Heart left ventricle (tissue), 16 donors: ENCODE measurements around the gene RRBP1. TPM values are rescaled to one million over a fixed set of nuclear protein-coding genes. Genes with fewer than 3 reads are reported as not detected.
A peak's percentile ranks its signal among the peaks of the same experiment; 100 is the strongest.

Experiments
- ATAC-seq, 4 donors: fragments of 200-7000 bp; cut with Tn5 transposase; one replicate each; pipeline ENCODE4 v1.9.1; 2020 to 2022; ENCODE audit warnings: moderate library complexity in 4 of 4, mild to moderate bottlenecking in 3 of 4, moderate number of reproducible peaks in 1 of 4
- DNase-seq, 5 donors: peaks; one replicate each; pipeline ENCODE4 v3.0.0-alpha.2; 2020
- H3K27ac ChIP-seq, 12 donors: fragments of 200-600 bp; sonication (generic) in 4 of 12; one replicate each; pipeline versions ENCODE4 v1.5.0 to v1.8.0; 2016 to 2022; ENCODE audit warnings: mild to moderate bottlenecking in 2 of 12
- H3K27me3 ChIP-seq, 9 donors: fragments of 200-600 bp; sonication (generic) in 2 of 9; one replicate each; pipeline versions ENCODE4 v1.5.1 to v1.8.0; 2016 to 2022; ENCODE audit warnings: mild to moderate bottlenecking in 3 of 9
- H3K36me3 ChIP-seq, 9 donors: fragments of 200-600 bp; sonication (generic) in 2 of 9; one replicate each; pipeline versions ENCODE4 v1.5.0 to v1.8.0; 2018 to 2022; ENCODE audit warnings: mild to moderate bottlenecking in 2 of 9
- H3K4me1 ChIP-seq, 12 donors: fragments of 200-600 bp; sonication (generic) in 4 of 12; one replicate each; pipeline versions ENCODE4 v1.5.0 to v1.8.0; 2016 to 2022; ENCODE audit warnings: mild to moderate bottlenecking in 3 of 12
- H3K4me3 ChIP-seq, 12 donors: fragments of 200-600 bp; sonication (generic) in 4 of 12; one replicate each; pipeline versions ENCODE4 v1.5.0 to v1.8.0; 2017 to 2022; ENCODE audit warnings: mild to moderate bottlenecking in 9 of 12, moderate library complexity in 4 of 12
- H3K9me3 ChIP-seq, 12 donors: fragments of 200-600 bp; sonication (generic) in 4 of 12; one replicate each; pipeline versions ENCODE4 v1.5.0 to v1.8.0; 2016 to 2022; ENCODE audit warnings: mild to moderate bottlenecking in 1 of 12
- POLR2A ChIP-seq, 2 donors: fragments of 450-650 bp; IDR thresholded peaks; one replicate each; pipeline ENCODE4 v1.6.1; 2017; ENCODE audit warnings: antibody characterized with exemption in 2 of 2, mild to moderate bottlenecking in 2 of 2, moderate library complexity in 2 of 2
- WGBS, 4 donors: extraction: QIAGEN DNeasy Blood & Tissue Kit in 2 of 4; methylation state at CpG; one replicate each; pipeline versions ENCODE4 v1.1.5 to v1.1.7; 2013 to 2018; 5-methylcytosine and 5-hydroxymethylcytosine counted together
- intact Hi-C, 10 donors: fragments of 100-400 bp; cut with DNase I; formaldehyde crosslinking; loops; one replicate each; pipeline versions ENCODE4 v1.11.1 to v1.14.2; 2022
- polyA plus RNA-seq, 2 donors: library from polyadenylated mRNA; stranded (reverse); fragments of 200-250 nt; gene quantifications; one replicate each; pipeline ENCODE4 v1.2.3, GENCODE V29; 2013
- total RNA-seq, 9 donors: library from RNA; depleted of rRNA in 2 of 9; stranded (reverse); fragments of >200 nt in 2 of 9; fragmentation: NEBNext Ultra II Directional in 3 of 9; extraction: Animal tissue kit (Norgen Biotek cat#: 25700) in 3 of 9; gene quantifications; one replicate each; pipeline versions ENCODE4 v1.1.0 to v1.2.4, GENCODE V29; 2016 to 2023
- TF ChIP-seq, protein P1 (sequence below), 12 donors: fragments of 200-600 bp; sonication (generic) in 4 of 12; IDR thresholded peaks; one replicate each; pipeline versions ENCODE4 v1.5.0 to v1.8.0; 2018 to 2022; ENCODE audit warnings: antibody characterized with exemption in 12 of 12, mild to moderate bottlenecking in 5 of 12
- donor health status: ischemic (EF 13 %, LVEDD 7.1; RV severe dilation, severe dysfunction).
- donor health status: healthy with polysubstance abuse.
- donor health status: DM: no; HTN: yes; CAD: no.
- donor health status: DM: no; HTN: no; CAD: no.
- donor health status: ischemic (EF 25% LVEDD 6.9; RV normal size, moderate dysfunction).
- donor health status: ischemic (EF 25% LVEDD 5.7; RV mildly dilated, moderate dysfunction).
- donor health status: healthy.
- donor health status: DM: yes; HTN: yes; CAD: no.
- donor health status: ischemic (EF 35%, LVEDD 5.7; RV mildly dilated, moderate dysfunction).
- donor health status: nonischemic (EF 11% LVEDD 7.7; RV severe dilation, severe dysfunction).
- donor health status: DM: yes; HTN: yes; CAD: no.
- donor health status: PGD.
- donor health status: ischemic (EF 29% LVEDD 5.4; RV normal size, mild dysfunction).
- donor health status: nonischemic (EF 23%, LVEDD 6.1; RV moderate dilation, normal function).

RRBP1 gene
- total and polyA plus RNA-seq, 11 donors = 24.9 to 91.3 (median 40.0) TPM

DNA sequence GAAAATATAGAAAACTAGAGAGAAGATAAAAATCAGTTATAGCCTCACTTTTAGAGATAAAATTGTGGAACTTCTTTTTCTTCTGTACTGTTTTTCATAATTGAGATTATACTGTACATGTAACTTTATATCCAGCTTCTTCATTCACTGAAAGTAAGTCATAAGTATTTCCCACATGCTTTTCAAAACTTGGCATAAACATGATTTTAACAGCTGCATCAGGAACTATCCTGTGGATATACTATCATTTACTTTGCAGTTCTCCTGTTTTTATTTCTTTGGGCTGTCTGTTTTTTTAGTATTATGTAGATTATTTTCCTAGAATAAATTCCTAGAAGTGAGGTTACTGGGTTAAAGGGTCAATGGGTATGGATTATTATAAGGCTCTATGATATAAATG lies 97.4 kb downstream of the RRBP1 start:
- Histone ChIP-seq H3K36me3 (peaks cover 0 to 10% (median 0%) of the 10 kb centered on the region in 9 donors), H3K27ac (peak overlapping the region in 1 of 12 donors; percentile 32), H3K4me3 (no peak overlapping the region), H3K27me3 (no peaks in the 10 kb centered on the region), H3K4me1 (peaks cover 3 to 78% (median 54%) of the 10 kb centered on the region in 12 donors), H3K9me3 (no peaks in the 10 kb centered on the region)
- DNase-seq (no peak), ATAC-seq (no peak)
- no peak for TF ChIP-seq POLR2A (IDR thresholded peaks at IDR 0.05)
- intact Hi-C loops = no loop called here

DNA sequence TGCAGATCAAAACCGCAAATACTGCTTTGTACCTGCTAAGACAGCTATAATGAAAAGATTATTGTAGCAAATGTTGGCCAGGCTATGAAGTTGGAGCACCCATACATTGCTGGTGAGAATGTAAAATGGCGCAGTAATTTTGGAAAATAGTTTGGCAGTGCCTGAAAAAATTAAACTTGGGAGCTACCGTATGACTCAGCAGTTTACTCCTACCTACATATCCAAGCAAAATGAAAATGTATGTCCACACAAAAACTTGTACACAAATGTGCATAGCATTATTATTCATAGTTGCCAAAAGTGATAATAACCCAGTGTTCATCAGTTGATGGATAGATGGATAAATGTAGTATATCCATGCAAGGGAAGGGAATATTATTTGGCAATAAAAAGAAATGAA lies 98.9 kb downstream of the RRBP1 start:
- intact Hi-C loops = no loop called here
- Histone ChIP-seq H3K4me1 (peaks cover 0 to 76% (median 53%) of the 10 kb centered on the region in 12 donors), H3K27ac (peak overlapping the region in 1 of 12 donors; percentile 32), H3K4me3 (no peak overlapping the region), H3K9me3 (no peaks in the 10 kb centered on the region), H3K27me3 (no peaks in the 10 kb centered on the region), H3K36me3 (peaks cover 0 to 10% (median 0%) of the 10 kb centered on the region in 9 donors)
- WGBS, 4 donors = 92 to 99% (median 94%) methylated on average over 3 of the region's 3 CpGs
- ATAC-seq = no peak
- TF ChIP-seq POLR2A (IDR thresholded peaks at IDR 0.05) = no peak
- TF ChIP-seq, protein P1, sequence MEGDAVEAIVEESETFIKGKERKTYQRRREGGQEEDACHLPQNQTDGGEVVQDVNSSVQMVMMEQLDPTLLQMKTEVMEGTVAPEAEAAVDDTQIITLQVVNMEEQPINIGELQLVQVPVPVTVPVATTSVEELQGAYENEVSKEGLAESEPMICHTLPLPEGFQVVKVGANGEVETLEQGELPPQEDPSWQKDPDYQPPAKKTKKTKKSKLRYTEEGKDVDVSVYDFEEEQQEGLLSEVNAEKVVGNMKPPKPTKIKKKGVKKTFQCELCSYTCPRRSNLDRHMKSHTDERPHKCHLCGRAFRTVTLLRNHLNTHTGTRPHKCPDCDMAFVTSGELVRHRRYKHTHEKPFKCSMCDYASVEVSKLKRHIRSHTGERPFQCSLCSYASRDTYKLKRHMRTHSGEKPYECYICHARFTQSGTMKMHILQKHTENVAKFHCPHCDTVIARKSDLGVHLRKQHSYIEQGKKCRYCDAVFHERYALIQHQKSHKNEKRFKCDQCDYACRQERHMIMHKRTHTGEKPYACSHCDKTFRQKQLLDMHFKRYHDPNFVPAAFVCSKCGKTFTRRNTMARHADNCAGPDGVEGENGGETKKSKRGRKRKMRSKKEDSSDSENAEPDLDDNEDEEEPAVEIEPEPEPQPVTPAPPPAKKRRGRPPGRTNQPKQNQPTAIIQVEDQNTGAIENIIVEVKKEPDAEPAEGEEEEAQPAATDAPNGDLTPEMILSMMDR (IDR thresholded peaks at IDR 0.05) = no peak
- no peak for DNase-seq

DNA sequence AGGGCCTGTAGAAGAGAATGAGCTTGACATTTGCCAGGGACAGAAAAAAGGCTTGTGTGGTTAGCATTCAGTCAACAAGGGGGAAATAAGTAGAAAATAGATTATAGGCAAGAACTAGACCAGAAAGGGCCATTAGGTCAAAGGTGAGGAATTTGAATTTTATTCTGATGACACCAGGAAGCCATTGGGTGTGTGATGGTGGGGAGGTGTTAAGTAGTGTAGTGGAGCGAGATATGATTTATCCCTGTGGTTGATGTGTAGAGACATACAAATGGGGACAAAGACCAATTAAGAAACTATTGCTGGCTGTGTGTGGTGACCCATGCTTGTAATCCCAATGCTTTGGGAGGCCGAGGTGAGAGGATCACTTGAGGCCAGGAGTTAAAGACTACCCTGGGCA lies 101.1 kb downstream of the RRBP1 start:
- peaks cover 0 to 12% (median 0%) of the 10 kb centered on the region in 9 donors for H3K36me3 ChIP-seq
- H3K4me1 ChIP-seq = peaks cover 0 to 77% (median 48%) of the 10 kb centered on the region in 12 donors
- H3K4me3 ChIP-seq = no peak overlapping the region
- H3K9me3 ChIP-seq = no peaks in the 10 kb centered on the region
- intact Hi-C loops = no loop called here
- 84 to 97% (median 92%) methylated on average over 2 of the region's 2 CpGs for WGBS, 4 donors
- H3K27me3 ChIP-seq = no peaks in the 10 kb centered on the region
- H3K27ac ChIP-seq = peak overlapping the region in 1 of 12 donors; percentile 46
- DNase-seq (no peak), ATAC-seq (no peak)
- TF ChIP-seq POLR2A (IDR thresholded peaks at IDR 0.05) = no peak
- TF ChIP-seq, protein P1 (IDR thresholded peaks at IDR 0.05) = no peak

DNA sequence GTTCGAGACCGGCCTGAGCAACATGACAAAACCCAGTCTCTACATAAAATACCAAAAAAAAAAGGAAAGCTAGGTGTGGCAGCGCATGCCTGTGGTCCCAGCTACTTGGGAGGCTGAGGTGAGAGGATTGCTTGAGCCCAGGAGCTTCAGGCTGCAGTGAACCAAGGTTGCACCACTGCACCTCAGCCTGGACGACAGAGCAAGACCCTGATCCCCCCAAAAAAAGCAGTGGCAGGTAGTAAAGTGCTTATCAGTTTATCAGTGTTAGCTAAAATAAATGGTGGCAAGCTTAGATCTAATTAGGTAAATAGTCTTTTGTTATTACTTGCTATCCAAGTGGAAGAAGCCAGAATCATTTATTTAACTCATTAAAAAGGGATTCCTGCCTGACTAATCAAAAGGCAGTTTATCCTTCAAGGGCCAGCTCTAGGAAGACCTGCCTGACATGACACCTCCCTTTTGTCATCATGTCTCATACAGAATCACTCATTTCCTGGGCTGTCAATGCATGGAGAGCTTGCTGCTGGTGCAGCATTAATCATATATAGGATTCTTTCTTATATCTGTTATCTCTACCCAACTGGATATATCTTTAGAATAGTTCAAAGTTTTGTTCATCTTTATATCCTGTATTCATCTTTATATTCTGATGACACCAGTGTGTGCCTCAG lies 102.5 kb downstream of the RRBP1 start:
- Histone ChIP-seq H3K27ac (peak overlapping the region in 1 of 12 donors; percentile 46), H3K4me1 (peaks cover 0 to 76% (median 47%) of the 10 kb centered on the region in 12 donors), H3K4me3 (no peak overlapping the region), H3K9me3 (no peaks in the 10 kb centered on the region), H3K36me3 (peaks cover 0 to 17% (median 0%) of the 10 kb centered on the region in 9 donors), H3K27me3 (no peaks in the 10 kb centered on the region)
- TF ChIP-seq, protein P1 (IDR thresholded peaks at IDR 0.05) = no peak
- TF ChIP-seq POLR2A (IDR thresholded peaks at IDR 0.05) = no peak
- WGBS, 4 donors = 84 to 94% (median 89%) methylated on average over 4 of the region's 4 CpGs
- ATAC-seq = no peak
- intact Hi-C loops = no loop called here
- no peak for DNase-seq
